ENCODE data around the gene SLMAP. TPM values are rescaled to one million over a fixed set of nuclear protein-coding genes. Genes with fewer than 3 reads are reported as not detected.

SLMAP gene
- total RNA-seq, 4 donors from 2014 or later, result 46.9 to 162 (median 67.9) TPM

GRCh38 chr3:57770009-57770827 is 14.1 kb downstream of the SLMAP start:
- peaks cover 4 to 34% (median 4%) of the 10 kb centered on the region in 3 donors for H3K4me1 ChIP-seq
- DNase-seq, result no peak
- intact Hi-C loops (cut with DNase I), result no loop called here
- H3K27ac ChIP-seq, result no peak overlapping the region
- no peak overlapping the region for H3K4me3 ChIP-seq
- WGBS, 2 donors, result 65 to 71% methylated on average over 4 of the region's 4 CpGs
- H3K36me3 ChIP-seq, result peaks cover 0 to 11% (median 0%) of the 10 kb centered on the region in 3 donors
- no peaks in the 10 kb centered on the region for H3K9me3 ChIP-seq
- no peaks in the 10 kb centered on the region for H3K27me3 ChIP-seq
- no peak for TF ChIP-seq POLR2A (IDR thresholded peaks at IDR 0.05)
- no peak for TF ChIP-seq CTCF (IDR thresholded peaks at IDR 0.05)

GRCh38 chr3:57772251-57772650 is 16.1 kb downstream of the SLMAP start:
- H3K9me3 ChIP-seq, result no peaks in the 10 kb centered on the region
- intact Hi-C loops (cut with DNase I), result no loop called here
- no peak for TF ChIP-seq POLR2A (IDR thresholded peaks at IDR 0.05)
- TF ChIP-seq CTCF (IDR thresholded peaks at IDR 0.05), result no peak
- H3K27ac ChIP-seq, result no peak overlapping the region
- peaks cover 2 to 26% (median 4%) of the 10 kb centered on the region in 3 donors for H3K4me1 ChIP-seq
- DNase-seq, result no peak
- H3K36me3 ChIP-seq, result peaks cover 0 to 4% (median 0%) of the 10 kb centered on the region in 3 donors
- H3K4me3 ChIP-seq, result no peak overlapping the region
- no peaks in the 10 kb centered on the region for H3K27me3 ChIP-seq
- 87 to 96% methylated on average over 4 of the region's 4 CpGs for WGBS, 2 donors

GRCh38 chr3:57777774-57778173 is 21.7 kb downstream of the SLMAP start:
- no peak for TF ChIP-seq CTCF (IDR thresholded peaks at IDR 0.05)
- no peak for TF ChIP-seq POLR2A (IDR thresholded peaks at IDR 0.05)
- no peak overlapping the region for H3K4me3 ChIP-seq
- no peaks in the 10 kb centered on the region for H3K36me3 ChIP-seq
- intact Hi-C loops (cut with DNase I), result no loop called here
- peaks cover 3 to 42% (median 7%) of the 10 kb centered on the region in 3 donors for H3K4me1 ChIP-seq
- no peaks in the 10 kb centered on the region for H3K9me3 ChIP-seq
- no peaks in the 10 kb centered on the region for H3K27me3 ChIP-seq
- 60% methylated on average over 3 of the region's 3 CpGs for WGBS, 2 donors
- no peak for DNase-seq
- no peak overlapping the region for H3K27ac ChIP-seq

GRCh38 chr3:57778494-57778893 is 22.4 kb downstream of the SLMAP start:
- Histone ChIP-seq H3K4me1 (peaks cover 8 to 49% (median 14%) of the 10 kb centered on the region in 3 donors), H3K36me3 (no peaks in the 10 kb centered on the region), H3K9me3 (no peaks in the 10 kb centered on the region), H3K27me3 (no peaks in the 10 kb centered on the region), H3K27ac (peak overlapping the region in 1 of 4 donors; percentile 17), H3K4me3 (no peak overlapping the region)
- intact Hi-C loops (cut with DNase I), result no loop called here
- WGBS, 2 donors, result 44 to 67% methylated on average over 1 of the region's 1 CpG
- DNase-seq, result no peak
- no peak for TF ChIP-seq CTCF (IDR thresholded peaks at IDR 0.05)
- TF ChIP-seq POLR2A (IDR thresholded peaks at IDR 0.05), result no peak

GRCh38 chr3:57779666-57780065 is 23.6 kb downstream of the SLMAP start:
- no peak for DNase-seq
- H3K4me1 ChIP-seq, result peaks cover 16 to 61% (median 22%) of the 10 kb centered on the region in 3 donors
- H3K27ac ChIP-seq, result no peak overlapping the region
- intact Hi-C loops (cut with DNase I), result no loop called here
- no peak overlapping the region for H3K4me3 ChIP-seq
- H3K27me3 ChIP-seq, result no peaks in the 10 kb centered on the region
- TF ChIP-seq POLR2A (IDR thresholded peaks at IDR 0.05) (no peak), CTCF (IDR thresholded peaks at IDR 0.05) (no peak)
- 69 to 74% methylated on average over 1 of the region's 1 CpG for WGBS, 2 donors
- H3K36me3 ChIP-seq, result no peaks in the 10 kb centered on the region
- no peaks in the 10 kb centered on the region for H3K9me3 ChIP-seq
